CD4-positive, alpha-beta T cell treated with Interleukin-6 at 100 ng/mL for 8 hours (primary cell): ENCODE data around the gene GPR39.

ENCODE experiments used
- DNase-seq: peaks from one replicate; pipeline ENCODE4 v3.0.0-alpha.2; 2020; ENCODE audit warnings: mixed read lengths, low spot score

Gene GPR39

DNA sequence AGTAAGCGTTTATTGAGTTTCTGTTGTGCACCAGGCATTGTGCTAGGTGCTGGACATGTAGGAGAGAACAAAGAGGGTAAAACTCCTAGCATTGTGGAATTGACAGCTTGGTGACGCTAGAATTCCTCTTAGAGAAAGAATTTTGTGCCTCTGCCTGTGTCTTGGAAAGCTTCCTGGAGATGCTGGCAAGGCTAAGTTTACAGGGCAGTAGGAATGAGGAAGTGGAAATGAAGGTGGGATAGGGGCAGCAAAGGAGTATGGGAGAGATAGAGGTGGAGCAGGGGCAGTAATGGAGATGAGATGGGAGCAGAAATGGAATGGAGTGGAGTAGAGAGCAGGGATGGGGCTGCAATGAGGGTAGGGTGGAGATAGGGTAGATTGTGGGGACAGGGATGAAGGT is 29.8 kb downstream of the GPR39 start:
- DNase-seq: no peak

DNA sequence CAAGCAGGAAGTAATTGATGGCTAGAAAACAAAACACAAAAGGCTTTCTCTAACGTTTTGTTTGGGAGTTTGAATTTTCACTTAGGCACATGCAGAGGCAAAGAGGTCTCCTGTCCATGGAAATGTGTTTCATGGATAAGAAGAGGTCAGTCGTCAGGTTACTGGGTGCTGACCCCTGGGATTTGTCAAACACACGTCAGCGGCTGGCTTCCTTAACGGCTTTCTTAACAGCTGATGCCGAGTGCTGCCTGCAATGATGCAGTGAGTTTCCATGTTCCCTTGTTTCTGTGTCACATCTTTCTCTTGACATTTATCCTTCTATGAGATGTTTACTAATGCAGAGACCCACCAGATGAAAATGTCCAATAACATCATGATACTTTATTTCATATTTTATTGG is 31.7 kb downstream of the GPR39 start:
- DNase-seq: no peak

GRCh38 chr2:132448771-132449170 is 32.2 kb downstream of the GPR39 start:
- DNase-seq: no peak

GRCh38 chr2:132449868-132450267 is 33.3 kb downstream of the GPR39 start:
- DNase-seq: no peak

GRCh38 chr2:132460781-132461180 is 44.2 kb downstream of the GPR39 start:
- no peak for DNase-seq

GRCh38 chr2:132462236-132462635 is 45.6 kb downstream of the GPR39 start:
- no peak for DNase-seq

DNA sequence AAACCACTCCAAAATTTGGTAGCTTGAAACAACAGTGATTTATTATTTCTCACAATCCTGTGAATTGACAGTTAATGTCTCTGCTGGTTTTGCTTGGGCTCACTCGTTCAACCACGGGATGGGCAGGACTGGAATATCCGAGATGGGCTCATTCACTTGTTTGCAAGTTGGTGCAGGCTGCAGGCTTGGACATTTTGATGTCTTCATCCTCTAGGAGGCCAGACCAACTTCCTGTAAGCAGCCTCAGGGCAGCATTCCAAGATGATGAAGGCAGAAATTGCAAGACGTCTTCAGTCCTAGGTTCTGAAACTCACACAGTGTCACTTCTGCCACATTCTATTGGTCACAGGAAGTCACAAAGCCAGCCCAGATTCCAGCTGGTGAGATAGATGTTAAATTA is 47.1 kb downstream of the GPR39 start:
- no peak for DNase-seq

DNA sequence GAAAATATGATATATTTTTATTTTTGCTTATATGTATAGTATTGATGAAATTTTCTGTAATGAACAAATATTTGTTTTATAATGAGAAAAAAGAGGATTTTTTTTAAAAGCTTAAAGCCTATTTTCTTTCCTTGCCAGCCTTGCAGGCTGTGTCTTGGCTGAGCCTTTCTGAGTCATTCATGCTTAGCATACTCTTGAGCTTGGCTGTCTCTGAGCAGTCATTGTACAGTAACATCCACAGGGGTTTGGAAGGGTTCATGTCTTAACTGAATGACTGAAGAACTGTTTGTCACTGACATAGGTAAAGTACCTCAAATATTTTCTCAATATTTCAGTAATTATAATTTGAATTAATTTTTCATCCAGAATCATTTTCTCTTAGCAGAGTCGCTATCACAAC is 49.3 kb downstream of the GPR39 start:
- no peak for DNase-seq

- DNase-seq: no peak
These were observed 49.9 kb downstream of the GPR39 start for GRCh38 chr2:132466428-132467028.

DNA sequence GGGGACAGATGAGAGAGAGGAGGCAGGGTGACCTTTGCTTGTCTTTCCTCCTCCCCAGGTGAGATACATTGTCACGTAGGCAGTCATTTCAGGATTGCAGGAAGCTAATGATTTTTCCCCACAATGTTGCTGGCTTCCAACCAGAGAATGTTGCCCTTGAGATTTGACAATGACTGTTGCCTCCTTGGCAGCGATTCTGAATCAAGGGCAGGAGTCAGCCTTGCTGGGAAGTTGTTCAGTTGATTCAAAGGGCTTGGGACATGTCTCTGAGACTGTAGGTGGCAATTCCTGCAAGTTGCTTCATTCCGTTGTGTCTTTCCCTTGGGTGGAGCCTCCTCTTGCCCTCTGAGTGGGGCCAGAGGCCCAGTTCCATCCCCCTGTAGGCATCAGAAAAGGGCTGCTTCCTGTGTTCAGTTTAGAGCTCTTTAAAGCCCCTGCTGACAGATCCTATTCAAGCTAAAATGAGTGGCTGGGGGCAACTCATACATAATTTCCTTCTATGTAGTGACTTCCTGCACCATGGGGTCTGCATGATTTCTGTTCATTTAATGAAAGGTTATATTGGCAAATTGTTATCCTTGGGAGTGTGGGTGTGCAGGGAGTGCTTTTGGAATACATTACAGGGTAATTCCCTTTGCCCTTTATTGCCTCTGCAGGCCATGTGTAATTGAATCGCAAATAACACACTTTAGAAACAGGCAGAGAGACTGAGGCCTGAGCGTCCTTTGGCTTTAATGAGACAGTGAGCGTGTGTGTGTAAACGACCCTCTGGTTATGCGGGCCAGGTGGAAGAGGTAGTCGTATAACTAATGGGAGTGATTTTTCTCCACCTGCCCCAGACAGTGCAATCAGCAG is 52.4 kb downstream of the GPR39 start:
- DNase-seq: no peak

DNA sequence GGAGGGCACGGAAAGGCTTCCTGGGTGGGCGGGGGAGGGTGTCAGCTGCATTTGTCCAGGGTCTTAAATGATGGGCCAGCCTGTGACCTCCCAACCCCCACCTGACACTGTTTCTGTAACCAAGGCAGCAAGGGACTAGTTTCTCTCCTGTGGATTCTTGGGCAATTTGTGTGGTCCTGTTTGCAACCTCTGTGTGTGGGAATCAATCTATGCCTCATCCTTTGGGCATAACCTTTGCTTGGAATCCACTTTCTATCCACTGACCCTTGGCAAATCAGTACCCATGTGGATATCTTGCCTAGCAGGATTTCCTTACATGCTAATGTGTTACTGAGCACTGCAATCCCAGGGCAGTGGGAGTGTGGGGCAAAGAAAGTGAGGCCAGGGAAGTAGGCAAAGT is 54.1 kb downstream of the GPR39 start:
- no peak for DNase-seq

GRCh38 chr2:132473174-132473883 is 56.7 kb downstream of the GPR39 start:
- DNase-seq: no peak

GRCh38 chr2:132475615-132476014 is 59.0 kb downstream of the GPR39 start:
- no peak for DNase-seq

DNA sequence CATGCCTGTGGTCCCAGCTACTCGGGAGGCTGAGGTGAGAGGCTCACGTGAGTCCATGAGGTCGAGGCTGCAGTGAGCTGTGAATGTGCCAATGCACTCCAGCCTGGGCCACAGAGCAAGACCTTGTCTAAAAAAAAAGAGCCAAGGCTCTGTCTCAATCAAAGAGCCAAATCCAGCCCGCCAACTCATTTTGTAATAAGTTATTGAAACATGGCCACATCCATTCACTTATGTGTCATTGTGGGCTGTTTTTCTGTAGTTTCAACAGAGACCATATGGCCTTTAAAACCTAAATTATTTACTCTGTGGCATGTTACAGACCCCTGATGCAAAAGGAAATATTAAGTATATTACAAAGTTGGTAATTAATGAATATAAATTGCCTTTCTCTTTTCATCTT is 60.8 kb downstream of the GPR39 start:
- no peak for DNase-seq

DNA sequence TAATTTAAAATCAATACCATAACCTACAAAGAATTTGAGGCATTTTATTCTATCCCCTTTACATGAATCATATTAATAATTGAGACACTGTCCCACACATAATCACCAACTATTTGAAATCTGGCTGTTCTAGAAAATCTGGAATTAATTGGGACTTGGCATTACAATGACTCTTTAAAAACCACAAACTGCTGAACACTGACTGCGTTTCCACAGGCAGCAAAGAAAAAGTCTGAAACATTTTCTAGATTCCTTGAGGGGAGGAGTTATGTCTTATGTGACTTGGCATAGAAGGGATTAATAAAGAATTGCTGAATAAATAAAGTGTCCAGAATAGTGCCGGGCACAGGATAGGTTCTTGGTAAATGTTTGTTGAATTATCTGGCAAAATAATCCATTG is 61.4 kb downstream of the GPR39 start:
- DNase-seq: no peak

DNA sequence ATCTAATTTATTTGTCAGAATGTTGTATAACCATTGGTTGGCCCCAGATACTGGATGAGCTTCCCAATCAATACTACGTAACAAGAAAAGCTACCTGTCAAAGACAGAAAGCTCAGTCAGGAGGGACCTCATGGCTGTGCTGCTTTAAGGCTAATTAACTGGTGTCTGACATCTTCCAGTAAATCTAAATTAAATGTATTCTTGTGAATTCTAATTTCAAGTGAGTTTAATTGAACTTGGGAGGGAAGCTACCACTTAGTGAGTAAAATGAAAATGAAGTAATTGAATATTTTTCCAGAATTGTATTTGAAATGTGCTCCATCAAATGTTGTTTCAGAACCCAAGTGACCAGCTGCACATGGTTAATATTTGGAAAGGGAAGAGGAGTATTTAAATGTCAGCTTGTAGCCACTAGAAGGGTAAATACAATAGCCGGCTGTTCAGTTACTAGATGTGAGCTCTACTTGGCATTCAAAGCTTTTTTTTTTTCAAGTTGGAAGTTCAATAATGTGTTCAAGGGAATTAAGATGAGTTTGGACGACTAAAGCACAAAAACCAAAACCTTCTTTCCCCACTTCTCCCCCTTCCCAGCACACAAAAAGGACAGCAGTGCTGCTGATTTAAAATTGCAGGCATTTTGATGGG is 62.0 kb downstream of the GPR39 start:
- DNase-seq: no peak

GRCh38 chr2:132479155-132479554 is 62.5 kb downstream of the GPR39 start:
- no peak for DNase-seq

GRCh38 chr2:132482821-132483220 is 66.2 kb downstream of the GPR39 start:
- no peak for DNase-seq

- DNase-seq: no peak
These were observed 67.5 kb downstream of the GPR39 start for GRCh38 chr2:132484144-132484543.

- DNase-seq: no peak
These were observed 71.9 kb downstream of the GPR39 start for GRCh38 chr2:132488491-132488890.

- no peak for DNase-seq
These were observed 72.5 kb downstream of the GPR39 start for GRCh38 chr2:132489150-132489549.

DNA sequence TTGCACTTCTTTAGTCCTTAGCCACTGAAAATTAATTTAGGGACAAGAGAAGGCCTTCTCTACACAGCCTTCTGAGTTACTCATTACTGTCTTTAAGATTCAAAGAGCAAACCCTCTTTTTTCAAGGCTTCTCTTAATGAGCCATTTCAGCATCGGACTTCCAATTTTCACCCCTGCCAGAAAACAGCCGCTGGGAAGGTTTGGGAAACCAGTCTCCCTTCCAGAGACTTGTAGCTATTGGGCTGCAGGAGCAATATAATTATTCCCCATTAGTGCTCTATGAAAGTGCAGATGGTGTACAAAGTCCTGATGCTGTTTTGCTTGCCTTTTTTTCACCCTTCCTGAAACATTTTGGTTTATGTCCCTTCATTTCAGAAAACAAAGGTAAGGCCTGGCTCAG is 79.3 kb downstream of the GPR39 start:
- DNase-seq: no peak

- no peak for DNase-seq
These were observed 80.0 kb downstream of the GPR39 start for GRCh38 chr2:132496555-132496954.
